SIG-M5 (cell line): Measurements from ENCODE around the gene PFKFB3.
"Not testable (repeated sequence)": the region's sequence is repeated elsewhere in the genome, so short reads cannot be mapped to it uniquely, and the experiment has no call there.

ENCODE experiments used
- DNase-seq: peaks from one replicate; lab custom pipeline; 2025; lab: John Stamatoyannopoulos, UW

PFKFB3 gene

DNA sequence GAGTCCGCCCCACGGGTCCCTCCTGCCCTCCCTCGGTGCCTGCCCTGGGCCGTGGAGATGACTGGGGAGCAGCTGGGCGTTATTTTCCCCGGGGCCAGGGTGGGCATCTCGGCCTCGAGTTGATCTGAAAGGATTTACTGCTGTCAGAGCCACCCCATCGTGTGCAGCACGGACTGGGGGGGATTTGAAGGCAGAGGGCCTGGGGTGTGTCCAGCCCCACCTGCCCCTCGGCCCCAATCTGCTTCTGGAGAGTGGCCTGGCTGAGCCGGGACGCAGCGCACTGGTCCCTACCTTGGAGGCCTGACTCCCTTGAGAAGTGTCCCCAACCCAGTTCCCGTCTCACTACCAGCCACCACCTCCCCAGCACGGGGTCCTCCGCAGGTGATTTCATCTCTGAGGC is 24.2 kb upstream of the PFKFB3 start:
- no peak for DNase-seq

DNA sequence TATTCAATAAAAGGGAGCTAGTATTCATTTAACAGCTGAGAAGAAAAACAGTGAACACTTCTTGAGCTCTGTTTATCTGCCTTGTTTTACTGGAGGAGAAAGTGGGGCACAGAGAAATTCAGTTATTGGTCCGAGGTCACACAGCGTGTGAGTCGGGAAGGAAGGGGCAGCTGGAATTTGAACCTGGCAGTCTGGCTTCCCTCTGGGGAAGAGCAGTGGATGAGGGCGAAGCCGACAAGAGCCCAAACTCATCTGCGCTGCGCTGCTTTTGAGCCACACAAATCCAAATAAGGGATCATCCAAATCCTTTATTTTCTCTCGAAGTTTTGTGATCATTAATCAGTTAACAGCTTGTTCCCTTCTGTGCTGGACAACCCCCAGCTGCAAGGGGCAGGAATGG is 23.7 kb upstream of the PFKFB3 start:
- DNase-seq, result no peak

DNA sequence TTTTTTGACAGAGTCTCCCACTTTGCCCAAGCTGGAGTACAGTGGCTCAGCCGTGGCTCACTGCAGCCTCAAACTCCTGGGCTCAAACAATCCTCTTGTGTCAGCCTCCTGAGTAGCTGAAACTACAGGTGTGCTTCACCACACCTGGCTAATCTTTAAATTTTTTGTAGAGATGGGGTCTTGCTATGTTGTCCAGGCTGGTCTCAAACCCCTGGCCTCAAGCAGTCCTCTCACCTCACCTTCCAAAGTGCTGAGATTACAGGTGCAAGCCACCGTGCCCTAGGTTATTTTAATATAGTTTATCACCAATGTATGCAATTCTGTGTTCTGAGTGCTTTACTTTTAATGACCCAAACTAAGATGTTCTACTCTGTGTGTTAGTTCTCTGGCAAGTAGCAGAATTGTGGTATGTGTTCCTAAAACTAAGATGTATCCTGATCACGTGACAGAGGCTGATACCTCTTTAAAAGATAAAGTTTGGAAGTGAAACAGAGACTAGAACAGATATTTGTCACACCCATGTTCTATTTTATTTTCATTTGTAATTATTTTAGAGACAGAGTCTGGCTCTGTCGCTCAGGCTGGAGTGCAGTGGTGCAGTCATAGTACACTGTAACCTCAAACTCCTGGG is 22.1 kb upstream of the PFKFB3 start:
- no peak for DNase-seq

DNA sequence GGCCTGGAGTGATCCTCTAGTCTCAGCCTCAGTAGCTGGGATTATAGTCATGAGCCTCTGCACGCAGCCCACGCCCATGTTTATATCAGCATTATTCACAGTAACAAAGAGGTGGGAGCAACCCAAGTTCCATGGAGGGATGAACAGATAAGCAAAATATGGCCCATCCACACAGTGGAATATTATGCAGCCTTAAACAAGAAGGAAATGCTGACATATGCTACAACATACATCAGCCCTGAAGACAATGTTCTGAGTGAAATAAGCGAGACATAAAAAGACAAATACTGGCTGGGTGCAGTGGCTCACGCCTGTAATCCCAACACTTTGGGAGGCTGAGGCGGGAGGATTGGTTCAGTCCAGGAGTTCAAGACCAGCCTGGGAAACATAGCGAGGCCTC is 21.5 kb upstream of the PFKFB3 start:
- DNase-seq, result no peak

DNA sequence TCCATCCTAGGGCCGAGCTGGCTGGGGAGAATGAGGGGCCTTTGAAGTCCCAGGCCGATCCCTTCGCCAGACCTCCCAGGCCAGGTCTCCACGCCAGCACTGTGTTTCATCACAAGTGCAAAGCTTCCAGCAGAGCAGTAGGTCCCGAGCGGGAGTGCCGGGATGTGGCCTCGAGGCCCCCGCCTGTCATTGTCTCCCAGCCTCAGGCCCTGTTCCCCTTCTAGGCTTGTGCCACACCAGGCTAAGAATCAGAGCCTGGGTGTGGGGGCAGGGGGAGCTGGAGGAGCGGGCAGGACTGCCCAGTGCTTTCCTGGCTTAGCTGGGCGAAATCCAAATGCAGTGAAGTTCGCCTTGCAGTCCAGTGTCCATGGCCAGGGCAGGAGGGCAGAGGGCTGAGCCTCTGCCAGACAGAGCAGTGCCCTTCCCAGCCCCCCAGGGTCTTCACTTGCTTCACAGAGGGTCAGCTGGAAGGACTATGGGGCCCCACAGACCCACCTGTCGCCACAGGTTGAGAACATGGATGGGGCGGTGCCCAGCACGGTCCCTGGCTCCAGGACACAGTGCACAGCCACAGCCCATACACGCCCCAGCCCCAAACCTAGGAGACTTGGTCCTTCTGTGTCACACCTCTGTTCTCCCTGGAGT is 20.2 kb upstream of the PFKFB3 start:
- DNase-seq, result no peak

DNA sequence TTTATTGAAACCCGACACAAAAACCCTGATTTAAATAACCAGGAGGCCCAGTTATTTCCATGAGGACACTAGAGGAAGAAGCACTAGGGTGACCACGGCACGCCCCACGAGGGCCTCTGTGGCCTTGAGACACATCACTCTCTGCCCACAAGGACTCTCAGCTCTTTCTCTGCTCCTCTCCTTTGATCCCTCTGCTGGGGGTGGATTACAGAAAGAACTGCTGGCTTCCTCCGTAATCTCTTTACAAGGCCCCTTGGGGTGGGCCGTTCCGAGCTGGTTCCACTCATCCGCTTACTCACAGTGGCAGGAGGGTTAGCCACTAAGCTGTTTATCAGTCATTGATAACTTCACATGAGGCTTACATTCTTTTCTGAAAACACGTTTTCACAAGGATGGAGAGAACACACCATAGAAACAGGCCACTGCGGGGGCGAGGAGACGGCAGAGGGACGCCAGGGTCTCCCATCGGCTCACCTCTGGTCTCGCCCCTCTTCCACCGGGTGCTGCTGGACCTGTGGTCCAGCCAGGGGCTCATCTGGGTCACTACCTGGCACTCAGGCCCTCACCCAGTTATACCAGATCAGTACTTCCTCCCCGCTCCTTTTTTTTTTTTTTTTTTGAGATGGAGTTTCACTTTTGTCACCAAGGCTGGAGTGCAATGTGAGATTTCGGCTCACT is 17.6 kb upstream of the PFKFB3 start:
- DNase-seq, result no peak

DNA sequence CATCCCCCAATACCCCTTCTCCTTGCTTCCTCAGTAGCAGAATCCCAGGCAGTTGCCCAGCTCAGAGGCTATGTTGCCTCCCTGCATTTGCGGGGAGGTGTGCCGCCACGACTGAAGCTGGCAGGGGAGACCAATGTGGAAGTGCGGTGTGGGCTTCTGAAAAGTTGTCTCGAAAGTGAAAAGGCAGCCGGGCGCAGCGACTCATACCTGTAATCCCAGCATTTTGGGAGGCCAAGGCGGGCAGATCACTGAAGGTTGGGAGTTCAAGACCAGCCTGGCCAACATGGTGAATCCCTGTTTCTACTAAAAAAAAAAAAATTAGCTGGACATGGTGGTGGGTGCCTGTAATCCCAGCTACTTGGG is 15.9 kb upstream of the PFKFB3 start:
- no peak for DNase-seq

- DNase-seq, result no peak
Observed at GRCh38 chr10:6187278-6187677, 15.5 kb upstream of the PFKFB3 start.

DNA sequence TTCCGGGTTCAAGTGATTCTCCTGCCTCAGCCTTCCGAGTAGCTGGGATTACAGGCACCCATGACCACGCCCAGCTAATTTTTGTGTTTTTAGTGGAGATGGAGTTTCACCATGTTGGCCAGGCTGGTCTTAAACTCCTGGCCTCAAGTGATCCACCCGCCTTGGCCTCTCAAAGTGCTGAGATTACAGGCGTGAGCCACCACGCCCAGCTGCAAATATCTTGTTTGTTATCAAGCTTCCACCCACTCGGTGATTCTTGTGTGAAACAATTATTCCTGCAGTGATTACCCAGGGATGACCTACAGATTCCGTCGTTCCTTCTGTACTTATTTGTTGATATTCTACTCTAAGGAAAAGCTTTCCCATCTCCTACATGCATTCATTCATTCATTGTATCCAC is 12.7 kb upstream of the PFKFB3 start:
- not testable (repeated sequence) for DNase-seq

- DNase-seq, result no peak
Observed at GRCh38 chr10:6191147-6191546, 11.6 kb upstream of the PFKFB3 start.

GRCh38 chr10:6191569-6191968 is 11.2 kb upstream of the PFKFB3 start:
- DNase-seq, result no peak

DNA sequence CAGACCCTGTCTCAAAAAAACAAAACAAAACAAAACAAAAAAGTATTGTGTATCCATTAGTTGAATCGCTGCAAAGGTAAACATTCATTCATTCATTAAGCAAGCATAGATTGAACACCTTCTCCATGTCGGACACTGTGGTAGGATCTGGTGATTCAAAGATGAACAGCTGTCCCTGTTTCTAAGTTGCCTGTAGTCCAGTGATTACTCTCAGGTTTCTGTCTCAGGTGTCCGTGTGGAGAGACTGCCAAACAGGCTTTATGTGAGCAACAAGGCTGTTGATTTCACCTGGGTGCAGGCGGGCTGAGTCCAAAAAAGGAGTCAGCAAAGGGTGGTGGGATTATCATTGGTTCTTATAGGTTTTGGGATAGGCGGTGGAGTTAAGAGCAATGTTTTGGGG is 9.4 kb upstream of the PFKFB3 start:
- not testable (repeated sequence) for DNase-seq

DNA sequence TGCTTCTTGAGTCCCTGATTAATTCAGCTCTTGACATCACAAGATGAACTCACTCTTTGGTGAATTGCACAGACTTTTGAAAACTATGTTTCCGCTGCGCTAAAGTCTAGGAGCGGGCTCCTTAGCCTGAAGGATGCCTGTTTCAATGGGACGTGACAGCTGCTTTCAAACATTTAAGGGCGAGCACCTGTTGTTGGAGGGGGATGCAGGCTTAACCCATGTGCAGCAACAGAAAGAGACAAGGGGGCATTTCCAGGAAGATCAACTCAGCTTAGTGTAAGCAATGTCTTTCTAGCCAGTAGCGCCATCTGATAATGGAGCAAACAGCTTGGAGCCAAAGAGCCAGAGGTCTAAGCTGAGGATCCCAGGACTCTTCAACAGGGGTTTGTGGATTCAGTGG is 8.4 kb upstream of the PFKFB3 start:
- DNase-seq, result no peak

GRCh38 chr10:6195376-6195775 is 7.4 kb upstream of the PFKFB3 start:
- no peak for DNase-seq

DNA sequence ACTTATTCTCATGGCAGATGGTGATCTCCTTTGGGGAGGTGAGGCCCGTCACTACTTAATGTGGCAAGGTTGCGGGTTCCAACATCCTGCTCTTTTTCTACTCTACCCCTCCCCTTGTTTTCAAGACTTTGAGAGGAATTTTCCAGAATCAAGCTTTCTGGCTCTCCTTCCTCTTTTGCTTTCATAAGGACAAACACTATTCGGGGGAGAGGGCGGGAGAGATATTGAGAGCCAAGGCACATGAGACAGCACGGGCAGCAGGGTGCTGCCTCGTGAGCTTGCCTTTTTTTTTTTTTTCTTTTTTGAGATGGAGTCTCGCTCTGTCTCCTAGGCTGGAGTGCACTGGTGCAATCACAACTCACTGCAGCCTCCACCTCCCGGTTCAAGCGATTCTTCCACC is 6.9 kb upstream of the PFKFB3 start:
- no peak for DNase-seq

GRCh38 chr10:6196524-6196923 is 6.2 kb upstream of the PFKFB3 start:
- DNase-seq, result not testable (repeated sequence)

DNA sequence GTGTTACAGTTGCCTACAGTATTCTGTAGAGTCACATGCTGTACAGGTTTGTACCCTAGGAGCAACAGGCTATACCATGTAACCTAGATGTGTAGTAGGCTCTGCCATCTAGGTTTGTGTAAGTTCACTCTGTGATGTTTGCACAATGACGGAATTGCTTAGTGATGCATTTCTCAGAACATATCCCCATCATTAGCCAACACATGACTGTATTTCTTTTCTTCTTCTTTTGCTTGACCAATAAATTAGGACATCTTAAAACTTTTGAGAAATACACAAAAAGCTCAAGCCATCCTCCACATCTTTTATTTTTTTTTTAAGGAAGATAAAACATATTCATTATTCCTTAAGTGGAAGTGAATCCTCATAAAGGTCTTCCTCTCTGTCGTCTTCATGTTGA is 5.4 kb upstream of the PFKFB3 start:
- no peak for DNase-seq

DNA sequence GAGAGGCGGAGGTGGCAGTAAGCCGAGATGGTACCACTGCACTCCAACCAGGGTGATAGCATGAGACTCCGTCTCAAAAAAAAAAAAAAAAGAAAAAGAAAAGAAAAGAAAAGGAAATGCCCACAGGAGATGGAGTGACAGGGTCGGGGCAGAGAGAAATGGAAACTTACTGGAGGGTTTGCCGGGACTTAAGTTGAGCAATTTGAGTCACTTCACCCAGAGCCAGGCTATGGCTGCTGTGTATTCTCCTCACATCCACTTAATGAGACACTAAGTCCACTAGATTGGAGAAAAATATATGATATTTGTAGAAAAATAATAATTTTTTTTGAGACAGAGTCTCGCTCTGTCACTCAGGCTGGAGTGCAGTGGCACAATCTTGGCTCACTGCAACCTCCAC is 4.6 kb upstream of the PFKFB3 start:
- no peak for DNase-seq

DNA sequence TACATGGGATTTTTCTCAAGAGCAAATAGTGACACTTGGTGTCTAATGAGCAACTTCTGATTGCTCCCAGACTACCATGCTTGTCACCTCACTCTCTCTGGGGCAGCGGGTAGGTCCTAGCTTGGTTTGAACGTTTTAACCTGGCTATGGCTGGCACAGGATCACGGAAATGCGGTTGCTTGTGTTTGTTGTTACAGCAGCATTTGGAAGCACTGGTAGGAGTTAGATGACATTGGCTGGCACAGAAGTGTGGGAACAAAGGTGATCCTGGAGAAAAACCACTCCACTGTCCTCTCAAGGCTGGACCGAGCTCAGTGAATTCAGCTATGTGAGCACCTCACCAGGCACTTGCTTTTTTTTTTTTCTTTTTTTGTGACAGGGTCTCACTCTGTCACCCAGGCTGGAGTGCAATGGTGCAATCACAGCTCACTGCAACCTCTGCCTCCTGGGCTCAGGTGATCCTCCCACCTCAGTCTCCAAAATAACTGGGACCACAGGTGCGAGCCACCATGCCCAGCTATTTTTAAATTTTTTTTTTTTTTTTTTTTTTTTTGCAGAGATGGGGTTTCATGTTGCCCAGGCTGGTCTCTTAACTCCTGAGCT is 3.5 kb upstream of the PFKFB3 start:
- no peak for DNase-seq

- no peak for DNase-seq
Observed at GRCh38 chr10:6200440-6200733, 2.3 kb upstream of the PFKFB3 start.

- DNase-seq, result no peak
Observed at GRCh38 chr10:6200734-6201515, 1.8 kb upstream of the PFKFB3 start.

DNA sequence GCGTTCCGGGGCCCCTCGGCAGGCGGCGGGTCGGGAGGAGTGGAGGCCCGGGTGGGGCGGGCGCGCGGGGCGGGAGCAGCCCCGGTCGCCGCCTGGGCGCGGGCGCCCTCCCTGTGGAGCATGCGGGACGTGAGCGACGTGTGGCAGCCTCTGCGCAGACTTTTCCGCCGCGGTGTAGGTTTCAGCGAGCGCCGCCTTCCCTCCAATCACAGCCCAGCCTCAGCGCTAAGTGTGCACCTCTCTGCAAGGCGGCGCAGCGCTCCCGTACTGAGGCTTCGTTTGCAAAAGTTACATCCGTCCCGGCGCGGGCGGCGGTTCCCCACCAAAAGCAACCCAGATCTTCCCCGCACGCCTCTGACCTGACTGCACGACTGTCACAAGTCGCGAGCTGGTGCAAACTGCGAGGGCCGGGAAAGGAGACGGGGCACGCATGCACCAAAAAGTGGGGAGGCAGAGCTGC is 1.2 kb upstream of the PFKFB3 start:
- DNase-seq, result no peak
